ENCODE data around the gene KANSL1. TPM values are rescaled to one million over a fixed set of nuclear protein-coding genes. Genes with fewer than 3 reads are reported as not detected.

The KANSL1 gene
- total and polyA plus RNA-seq, 2 donors from 2014 or later, result 13.7 to 97.3 TPM

DNA sequence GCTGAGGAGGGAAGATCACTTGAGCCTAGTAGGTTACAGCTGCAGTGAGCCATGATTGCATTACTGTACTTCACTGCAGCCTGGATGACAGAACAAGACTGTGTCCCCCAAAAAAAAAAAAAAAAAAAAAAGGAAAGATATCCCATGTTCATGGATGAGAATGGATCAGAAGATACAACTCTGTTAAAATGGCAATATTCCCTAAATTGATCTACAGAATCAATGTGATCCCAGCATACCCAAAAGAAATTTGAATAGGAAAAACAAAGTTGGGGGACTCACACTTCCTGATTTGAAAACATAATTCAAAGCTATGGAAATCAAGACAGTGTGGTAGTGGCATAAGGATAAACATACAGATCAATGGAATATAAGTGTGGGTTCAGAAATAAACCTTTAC is 12.7 kb upstream of the KANSL1 start:
- H3K9me3 ChIP-seq (ENCODE audit: control insufficient read depth in 2 of 3, insufficient read depth in 1 of 3, low read length in 3 of 3), result no peaks in the 10 kb centered on the region
- no peak for TF ChIP-seq CTCF (IDR thresholded peaks at IDR 0.05; ENCODE audit: borderline replicate concordance, extremely low read depth, insufficient read depth)
- no peak overlapping the region for H3K27ac ChIP-seq (ENCODE audit: low read depth in 2 of 2, low read length in 2 of 2)
- no peak overlapping the region for H3K4me3 ChIP-seq (ENCODE audit: low read length in 3 of 3)
- no peaks in the 10 kb centered on the region for H3K27me3 ChIP-seq (ENCODE audit: control insufficient read depth, insufficient read depth, low read length)
- DNase-seq, result no peak
- no peaks in the 10 kb centered on the region for H3K36me3 ChIP-seq (ENCODE audit: control insufficient read depth in 2 of 3, insufficient read depth in 3 of 3, low read length in 3 of 3)
- intact Hi-C loops (cut with DNase I), result loop anchor here (10.0 kb wide), 1 partner anchor 201 kb away; no protein-coding TSS in a partner anchor
- FAIRE-seq, result no peak
- peaks cover 0 to 8% (median 0%) of the 10 kb centered on the region in 3 donors for H3K4me1 ChIP-seq (ENCODE audit: control insufficient read depth in 2 of 3, insufficient read depth in 2 of 3, low read depth in 1 of 3, low read length in 3 of 3)
- H3K9ac ChIP-seq (ENCODE audit: low read length in 3 of 3), result no peak overlapping the region

- FAIRE-seq (no peak), DNase-seq (no peak)
- Histone ChIP-seq H3K27me3 (ENCODE audit: control insufficient read depth, insufficient read depth, low read length) (no peaks in the 10 kb centered on the region), H3K9ac (ENCODE audit: low read length in 3 of 3) (no peak overlapping the region), H3K27ac (ENCODE audit: low read depth in 2 of 2, low read length in 2 of 2) (no peak overlapping the region), H3K36me3 (ENCODE audit: control insufficient read depth in 2 of 3, insufficient read depth in 3 of 3, low read length in 3 of 3) (no peaks in the 10 kb centered on the region), H3K4me3 (ENCODE audit: low read length in 3 of 3) (no peak overlapping the region), H3K9me3 (ENCODE audit: control insufficient read depth in 2 of 3, insufficient read depth in 1 of 3, low read length in 3 of 3) (no peaks in the 10 kb centered on the region), H3K4me1 (ENCODE audit: control insufficient read depth in 2 of 3, insufficient read depth in 2 of 3, low read depth in 1 of 3, low read length in 3 of 3) (peaks cover 0 to 22% (median 3%) of the 10 kb centered on the region in 3 donors)
- no peak for TF ChIP-seq CTCF (IDR thresholded peaks at IDR 0.05; ENCODE audit: borderline replicate concordance, extremely low read depth, insufficient read depth)
- intact Hi-C loops (cut with DNase I), result loop anchor here (10.0 kb wide), 1 partner anchor 198 kb away; no protein-coding TSS in a partner anchor
Measured at GRCh38 chr17:46202424-46202823, 9.2 kb upstream of the KANSL1 start.

GRCh38 chr17:46201491-46201890 is 8.3 kb upstream of the KANSL1 start:
- no peak overlapping the region for H3K27ac ChIP-seq (ENCODE audit: low read depth in 2 of 2, low read length in 2 of 2)
- H3K9me3 ChIP-seq (ENCODE audit: control insufficient read depth in 2 of 3, insufficient read depth in 1 of 3, low read length in 3 of 3), result no peaks in the 10 kb centered on the region
- H3K4me3 ChIP-seq (ENCODE audit: low read length in 3 of 3), result no peak overlapping the region
- H3K36me3 ChIP-seq (ENCODE audit: control insufficient read depth in 2 of 3, insufficient read depth in 3 of 3, low read length in 3 of 3), result no peaks in the 10 kb centered on the region
- no peak for FAIRE-seq
- H3K27me3 ChIP-seq (ENCODE audit: control insufficient read depth, insufficient read depth, low read length), result no peaks in the 10 kb centered on the region
- intact Hi-C loops (cut with DNase I), result loop anchor here (10.0 kb wide), 1 partner anchor 197 kb away; no protein-coding TSS in a partner anchor
- TF ChIP-seq CTCF (IDR thresholded peaks at IDR 0.05; ENCODE audit: borderline replicate concordance, extremely low read depth, insufficient read depth), result no peak
- H3K9ac ChIP-seq (ENCODE audit: low read length in 3 of 3), result no peak overlapping the region
- no peak for DNase-seq
- peaks cover 0 to 22% (median 3%) of the 10 kb centered on the region in 3 donors for H3K4me1 ChIP-seq (ENCODE audit: control insufficient read depth in 2 of 3, insufficient read depth in 2 of 3, low read depth in 1 of 3, low read length in 3 of 3)

DNA sequence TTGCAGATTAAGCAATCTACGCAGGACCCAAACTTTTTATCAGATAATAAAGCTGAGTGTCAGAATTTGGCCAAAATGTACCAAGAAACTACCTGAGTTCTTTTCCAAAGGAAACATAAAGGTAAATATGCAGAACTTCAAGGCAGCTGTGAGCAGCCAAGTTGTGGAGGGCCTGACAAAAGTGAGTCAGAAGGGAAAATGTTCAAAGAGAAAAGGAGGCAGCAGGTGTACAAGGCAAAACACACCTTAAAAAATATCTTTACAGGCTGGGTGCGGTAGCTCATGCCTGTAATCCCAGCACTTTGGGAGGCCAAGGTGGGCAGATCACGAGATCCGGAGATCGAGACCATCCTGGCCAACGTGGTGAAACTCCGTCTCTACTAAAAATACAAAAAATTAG is 7.0 kb upstream of the KANSL1 start:
- H3K9ac ChIP-seq (ENCODE audit: low read length in 3 of 3), result no peak overlapping the region
- H3K4me1 ChIP-seq (ENCODE audit: control insufficient read depth in 2 of 3, insufficient read depth in 2 of 3, low read depth in 1 of 3, low read length in 3 of 3), result peaks cover 0 to 22% (median 3%) of the 10 kb centered on the region in 3 donors
- TF ChIP-seq CTCF (IDR thresholded peaks at IDR 0.05; ENCODE audit: borderline replicate concordance, extremely low read depth, insufficient read depth), result no peak
- FAIRE-seq (no peak), DNase-seq (no peak)
- no peak overlapping the region for H3K27ac ChIP-seq (ENCODE audit: low read depth in 2 of 2, low read length in 2 of 2)
- no peaks in the 10 kb centered on the region for H3K36me3 ChIP-seq (ENCODE audit: control insufficient read depth in 2 of 3, insufficient read depth in 3 of 3, low read length in 3 of 3)
- no peaks in the 10 kb centered on the region for H3K27me3 ChIP-seq (ENCODE audit: control insufficient read depth, insufficient read depth, low read length)
- H3K9me3 ChIP-seq (ENCODE audit: control insufficient read depth in 2 of 3, insufficient read depth in 1 of 3, low read length in 3 of 3), result no peaks in the 10 kb centered on the region
- intact Hi-C loops (cut with DNase I), result loop anchor here (10.0 kb wide), 1 partner anchor 195 kb away; no protein-coding TSS in a partner anchor
- no peak overlapping the region for H3K4me3 ChIP-seq (ENCODE audit: low read length in 3 of 3)

Measured in kidney (tissue), 14 donors.